Stimulated activated naive CD8-positive, alpha-beta T cell treated with anti-CD3 and anti-CD28 coated beads, Interleukin-15, amount 100 ng/mL, for 72 hours (primary cell): Measurements from ENCODE around the gene RB1.
"Not testable (repeated sequence)": the region's sequence is repeated elsewhere in the genome, so short reads cannot be mapped to it uniquely, and the experiment has no call there.

Source experiments
- ATAC-seq: fragments of 150-1000 bp; cut with Tn5 transposase; 2 replicates; pipeline ENCODE4 v1.10.0; 2021; ENCODE audit warnings: mild to moderate bottlenecking, moderate library complexity
- DNase-seq, 2 donors: peaks; one replicate each; pipeline ENCODE4 v3.0.0; 2021 to 2022
- H3K27ac Mint-ChIP-seq, 2 donors: one replicate each; pipeline ENCODE4 v1.8.0; 2022; ENCODE audit warnings: mild to moderate bottlenecking in 2 of 2, mixed read lengths in 2 of 2, moderate library complexity in 2 of 2
- H3K27me3 Mint-ChIP-seq: one replicate; pipeline ENCODE4 v1.8.0; 2022; ENCODE audit warnings: mixed read lengths
- H3K4me1 Mint-ChIP-seq: one replicate; pipeline ENCODE4 v1.8.0; 2022; ENCODE audit warnings: mild to moderate bottlenecking, mixed read lengths
- H3K4me3 Mint-ChIP-seq, 2 donors: one replicate each; pipeline ENCODE4 v1.8.0; 2022; ENCODE audit warnings: mild to moderate bottlenecking in 2 of 2, mixed read lengths in 2 of 2, moderate library complexity in 1 of 2
- H3K9me3 Mint-ChIP-seq, 2 donors: one replicate each; pipeline ENCODE4 v1.8.0; 2022; ENCODE audit warnings: mixed read lengths in 2 of 2

The RB1 gene

GRCh38 chr13:48431987-48432615, 128.6 kb downstream of the RB1 start:
- no peak overlapping the region for H3K4me3 Mint-ChIP-seq
- H3K9me3 Mint-ChIP-seq, result no peaks in the 10 kb centered on the region
- ATAC-seq (peak; percentile 49), DNase-seq (no peak)
- H3K4me1 Mint-ChIP-seq, result peaks cover 41% of the 10 kb centered on the region
- no peaks in the 10 kb centered on the region for H3K27me3 Mint-ChIP-seq
- H3K27ac Mint-ChIP-seq, result peak overlapping the region in 1 of 2 donors; percentile 25

DNA sequence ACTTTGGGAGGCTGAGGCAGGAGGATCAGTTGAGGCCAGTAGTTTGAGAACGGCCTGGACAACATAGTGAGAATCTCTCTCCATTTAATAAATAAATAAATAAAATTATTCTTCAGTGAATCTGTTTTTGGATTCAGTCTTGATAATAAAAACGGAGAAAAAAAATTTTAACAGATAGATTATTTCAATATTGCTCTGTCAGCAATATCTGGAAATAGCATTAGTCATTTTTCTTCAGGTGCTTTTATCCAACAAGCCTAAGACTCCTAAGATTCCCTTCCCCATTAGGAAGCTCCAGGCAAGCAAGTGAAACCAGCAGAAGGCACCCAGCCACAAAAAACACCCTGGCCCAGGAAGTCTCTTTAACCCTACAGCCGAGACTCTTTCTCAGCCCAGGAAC, 130.6 kb downstream of the RB1 start:
- Mint-ChIP-seq H3K9me3 (no peaks in the 10 kb centered on the region), H3K4me3 (no peak overlapping the region), H3K4me1 (peaks cover 37% of the 10 kb centered on the region), H3K27me3 (no peaks in the 10 kb centered on the region), H3K27ac (no peak overlapping the region)
- DNase-seq (no peak), ATAC-seq (no peak)

- Mint-ChIP-seq H3K27ac (no peak overlapping the region), H3K4me3 (no peak overlapping the region), H3K4me1 (peaks cover 17% of the 10 kb centered on the region), H3K9me3 (no peaks in the 10 kb centered on the region), H3K27me3 (no peaks in the 10 kb centered on the region)
- ATAC-seq (no peak), DNase-seq (no peak)
These were observed 133.2 kb downstream of the RB1 start for GRCh38 chr13:48436661-48437288.

DNA sequence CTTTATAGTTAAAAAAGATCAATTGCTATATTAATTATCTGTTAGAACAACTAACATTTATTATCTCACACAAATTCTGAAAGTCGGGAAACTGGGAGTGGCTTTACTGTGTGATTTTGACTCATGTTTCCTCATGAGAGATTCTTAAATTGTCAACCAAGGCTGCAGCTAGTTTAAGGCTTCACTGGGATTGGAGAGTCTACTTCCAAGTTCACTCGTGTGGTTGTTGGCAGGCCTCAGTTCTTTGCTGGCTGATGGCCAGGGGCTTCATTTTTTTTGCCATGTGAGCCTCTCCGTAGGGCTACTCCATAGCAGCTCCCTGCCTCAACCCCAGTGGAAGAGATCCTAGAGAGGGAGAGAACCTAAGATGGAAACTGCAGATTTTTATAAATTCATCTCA, 133.8 kb downstream of the RB1 start:
- no peak overlapping the region for H3K27ac Mint-ChIP-seq
- no peak for DNase-seq
- no peaks in the 10 kb centered on the region for H3K27me3 Mint-ChIP-seq
- H3K4me1 Mint-ChIP-seq, result peaks cover 11% of the 10 kb centered on the region
- no peak overlapping the region for H3K4me3 Mint-ChIP-seq
- H3K9me3 Mint-ChIP-seq, result no peaks in the 10 kb centered on the region
- no peak for ATAC-seq

DNA sequence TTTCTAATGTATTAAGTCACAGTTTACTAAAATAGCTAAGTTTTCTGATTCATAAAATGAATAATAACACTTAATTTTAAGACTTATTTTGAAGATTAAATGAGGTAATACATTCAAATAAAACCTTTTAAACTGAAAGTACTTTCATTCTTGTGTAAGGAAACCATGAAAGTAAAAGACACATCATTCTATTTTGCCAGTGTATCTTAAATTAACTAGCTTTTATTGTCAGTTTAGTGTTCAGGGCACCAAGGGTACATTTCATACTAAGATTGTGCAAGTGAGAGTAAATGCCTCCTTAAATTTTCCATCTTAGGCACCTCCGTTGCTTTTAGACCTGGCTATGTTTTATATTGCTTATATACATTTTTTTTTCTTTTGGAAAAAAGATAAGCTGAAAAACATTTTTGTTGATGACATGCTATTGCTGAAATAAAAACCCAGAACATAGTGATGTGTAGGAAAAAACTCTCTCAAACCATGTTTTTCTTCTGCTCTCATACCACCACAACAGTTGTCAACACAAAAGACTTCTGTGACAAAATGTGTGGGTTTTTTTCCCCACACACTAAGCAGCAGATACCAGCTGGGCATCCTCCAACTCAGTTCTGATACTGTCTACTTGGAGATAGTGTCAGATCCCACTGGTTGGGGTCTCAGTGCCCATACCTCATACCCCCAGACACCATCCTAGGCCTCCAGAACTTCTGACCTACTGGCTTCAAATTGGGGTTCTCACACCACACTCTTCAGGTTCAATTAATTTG, 140.1 kb downstream of the RB1 start:
- no peak for DNase-seq
- peak; percentile 45 for ATAC-seq
- no peaks in the 10 kb centered on the region for H3K27me3 Mint-ChIP-seq
- H3K4me1 Mint-ChIP-seq, result peaks cover 11% of the 10 kb centered on the region
- no peak overlapping the region for H3K4me3 Mint-ChIP-seq
- peak overlapping the region in 1 of 2 donors; percentile 21 for H3K27ac Mint-ChIP-seq
- H3K9me3 Mint-ChIP-seq, result no peaks in the 10 kb centered on the region

- ATAC-seq (no peak), DNase-seq (no peak)
- H3K4me1 Mint-ChIP-seq, result peaks cover 15% of the 10 kb centered on the region
- H3K27me3 Mint-ChIP-seq, result no peaks in the 10 kb centered on the region
- no peak overlapping the region for H3K4me3 Mint-ChIP-seq
- peaks cover 10 to 11% of the 10 kb centered on the region in 2 donors for H3K9me3 Mint-ChIP-seq
- no peak overlapping the region for H3K27ac Mint-ChIP-seq
These were observed 142.9 kb downstream of the RB1 start for GRCh38 chr13:48446464-48446863.

GRCh38 chr13:48448285-48448958, 144.9 kb downstream of the RB1 start:
- Mint-ChIP-seq H3K27ac (no peak overlapping the region), H3K4me1 (peaks cover 19% of the 10 kb centered on the region), H3K4me3 (no peak overlapping the region)

DNA sequence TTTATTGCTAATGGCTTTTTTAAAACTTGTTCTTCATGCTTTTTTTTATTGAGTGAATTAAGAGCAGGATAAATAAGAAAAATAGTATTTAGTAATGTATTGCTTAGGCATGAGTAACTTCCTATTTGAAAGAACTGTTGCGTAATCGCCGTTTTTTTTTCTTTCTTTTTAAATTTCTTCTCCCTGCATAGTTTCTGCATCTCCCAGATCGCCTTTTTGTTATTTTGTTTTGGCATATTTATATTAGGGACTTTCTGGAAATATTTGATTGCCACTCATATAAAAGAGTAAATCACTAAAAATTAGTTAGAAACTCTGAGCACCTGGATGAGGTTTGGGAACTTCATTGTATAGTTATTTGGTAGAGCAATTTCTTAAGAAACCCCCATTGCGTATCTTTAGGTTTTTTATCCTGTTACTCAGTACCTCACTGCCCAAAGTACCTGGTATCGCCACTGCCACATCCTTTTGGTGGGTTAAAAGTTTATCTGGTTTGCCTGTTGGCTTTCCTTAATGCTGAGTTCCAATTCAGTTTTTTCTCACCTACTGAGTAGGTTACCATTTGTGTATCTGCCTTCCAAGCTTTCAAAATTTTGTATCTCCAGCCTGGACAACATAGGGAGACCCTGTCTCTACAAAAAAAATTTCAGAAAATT, 145.5 kb downstream of the RB1 start:
- no peak overlapping the region for H3K4me3 Mint-ChIP-seq
- H3K27ac Mint-ChIP-seq, result peak overlapping the region in 1 of 2 donors; percentile 51
- H3K9me3 Mint-ChIP-seq, result peaks cover 10 to 11% of the 10 kb centered on the region in 2 donors
- DNase-seq, result no peak
- H3K27me3 Mint-ChIP-seq, result no peaks in the 10 kb centered on the region
- peaks cover 19% of the 10 kb centered on the region for H3K4me1 Mint-ChIP-seq
- peak; percentile 46 for ATAC-seq

More at GRCh38 chr13:48448285-48448958, 144.9 kb downstream of the RB1 start:
- DNase-seq (no peak), ATAC-seq (no peak)
- Mint-ChIP-seq H3K27me3 (no peaks in the 10 kb centered on the region), H3K9me3 (peaks cover 10 to 11% of the 10 kb centered on the region in 2 donors)

GRCh38 chr13:48449656-48450055, 146.1 kb downstream of the RB1 start:
- Mint-ChIP-seq H3K27ac (no peak overlapping the region), H3K4me3 (no peak overlapping the region), H3K27me3 (no peaks in the 10 kb centered on the region), H3K9me3 (peaks cover 10 to 11% of the 10 kb centered on the region in 2 donors), H3K4me1 (peaks cover 15% of the 10 kb centered on the region)
- no peak for ATAC-seq
- no peak for DNase-seq

- H3K27ac Mint-ChIP-seq, H3K4me3 Mint-ChIP-seq, DNase-seq, H3K27me3 Mint-ChIP-seq, ATAC-seq: not testable (repeated sequence)
- H3K9me3 Mint-ChIP-seq, result peaks cover 10 to 11% of the 10 kb centered on the region in 2 donors
- peaks cover 15% of the 10 kb centered on the region for H3K4me1 Mint-ChIP-seq
These were observed 147.6 kb downstream of the RB1 start for GRCh38 chr13:48451196-48451595.

GRCh38 chr13:48456546-48456945, 153.0 kb downstream of the RB1 start:
- no peak overlapping the region for H3K4me3 Mint-ChIP-seq
- ATAC-seq (no peak), DNase-seq (no peak)
- no peak overlapping the region for H3K27ac Mint-ChIP-seq
- H3K4me1 Mint-ChIP-seq, result peaks cover 6% of the 10 kb centered on the region
- H3K9me3 Mint-ChIP-seq, result no peaks in the 10 kb centered on the region
- no peaks in the 10 kb centered on the region for H3K27me3 Mint-ChIP-seq

DNA sequence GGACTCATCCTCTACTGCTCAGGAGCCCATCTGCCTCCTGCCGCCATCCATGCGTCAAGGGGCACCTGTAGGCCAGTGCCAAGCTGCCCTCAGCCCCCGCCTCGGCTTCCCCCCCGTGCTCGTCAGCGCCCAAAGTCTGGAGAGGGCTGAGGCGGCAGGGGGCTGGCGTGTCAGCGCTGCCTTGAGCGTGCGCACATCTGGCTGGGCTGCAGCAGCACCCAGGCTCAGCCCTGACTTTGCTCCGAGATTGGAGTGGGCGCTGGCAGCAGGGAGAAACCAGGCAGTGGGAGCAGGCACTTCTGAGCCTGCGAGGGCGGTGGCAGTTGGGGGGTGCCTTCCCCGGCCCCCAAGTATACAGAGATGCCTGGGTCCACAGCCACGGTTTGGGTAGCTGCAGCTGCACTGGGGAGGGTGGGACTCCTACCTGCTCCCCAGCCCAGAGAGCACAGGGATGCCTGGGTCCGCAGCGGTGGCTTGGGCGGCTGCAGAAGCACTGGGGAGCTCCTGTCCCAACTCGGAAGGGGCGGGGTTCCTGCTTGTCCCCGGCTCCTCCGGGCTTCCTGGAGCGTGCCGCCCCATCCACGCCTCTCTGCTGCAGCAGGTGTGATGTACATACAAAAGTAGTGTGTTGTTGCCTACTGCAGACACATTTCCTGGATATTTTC, 154.2 kb downstream of the RB1 start:
- DNase-seq (no peak), ATAC-seq (no peak)
- Mint-ChIP-seq H3K27me3 (no peaks in the 10 kb centered on the region), H3K4me3 (no peak overlapping the region), H3K27ac (no peak overlapping the region), H3K4me1 (peaks cover 6% of the 10 kb centered on the region), H3K9me3 (no peaks in the 10 kb centered on the region)

- no peaks in the 10 kb centered on the region for H3K27me3 Mint-ChIP-seq
- no peak for ATAC-seq
- H3K9me3 Mint-ChIP-seq, result no peaks in the 10 kb centered on the region
- no peak overlapping the region for H3K4me3 Mint-ChIP-seq
- no peak for DNase-seq
- H3K4me1 Mint-ChIP-seq, result no peaks in the 10 kb centered on the region
- H3K27ac Mint-ChIP-seq, result no peak overlapping the region
These were observed 171.7 kb downstream of the RB1 start for GRCh38 chr13:48475230-48475629.

GRCh38 chr13:48476215-48476614, 172.7 kb downstream of the RB1 start:
- Mint-ChIP-seq H3K4me1 (no peaks in the 10 kb centered on the region), H3K9me3 (no peaks in the 10 kb centered on the region), H3K27me3 (no peaks in the 10 kb centered on the region), H3K4me3 (no peak overlapping the region), H3K27ac (no peak overlapping the region)
- DNase-seq, result no peak
- no peak for ATAC-seq

DNA sequence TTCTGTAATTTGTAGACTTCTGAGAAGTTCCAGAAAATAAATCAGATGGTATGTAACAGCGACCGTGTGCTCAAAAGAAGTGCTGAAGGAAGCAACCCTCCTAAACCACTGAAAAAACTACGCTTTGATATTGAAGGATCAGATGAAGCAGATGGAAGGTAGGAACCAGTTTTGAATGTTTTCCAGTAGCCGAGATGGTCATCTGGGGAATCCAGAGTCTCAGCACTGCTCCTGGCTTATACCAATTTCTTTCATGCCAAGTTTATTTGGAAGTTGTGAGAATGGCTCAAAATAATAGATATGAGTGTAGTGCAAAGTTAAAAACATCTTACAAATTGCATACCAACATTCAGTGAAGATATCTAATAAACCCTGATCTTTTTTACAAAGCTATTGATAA, 173.1 kb downstream of the RB1 start:
- H3K27me3 Mint-ChIP-seq, result no peaks in the 10 kb centered on the region
- no peaks in the 10 kb centered on the region for H3K9me3 Mint-ChIP-seq
- H3K27ac Mint-ChIP-seq, result no peak overlapping the region
- DNase-seq (no peak), ATAC-seq (no peak)
- H3K4me1 Mint-ChIP-seq, result no peaks in the 10 kb centered on the region
- H3K4me3 Mint-ChIP-seq, result no peak overlapping the region
